T-helper 9 cell (primary cell): Measurements from ENCODE around the gene RPL36A.

ENCODE experiments used
- DNase-seq: peaks from one replicate; pipeline ENCODE4 v3.0.0-alpha.2; 2020

The RPL36A gene

GRCh38 chrX:101393530-101394305, 2.9 kb downstream of the RPL36A start:
- DNase-seq = no peak

GRCh38 chrX:101394372-101394771, 3.6 kb downstream of the RPL36A start:
- DNase-seq = no peak

GRCh38 chrX:101395789-101396188, 5.0 kb downstream of the RPL36A start:
- no peak for DNase-seq

GRCh38 chrX:101397779-101398178, 7.0 kb downstream of the RPL36A start:
- no peak for DNase-seq

- DNase-seq = no peak
Observed at GRCh38 chrX:101398694-101399093, 7.9 kb downstream of the RPL36A start.

GRCh38 chrX:101399825-101400224, 9.0 kb downstream of the RPL36A start:
- no peak for DNase-seq

GRCh38 chrX:101407167-101407747, 16.4 kb downstream of the RPL36A start:
- no peak for DNase-seq

- DNase-seq = peak; percentile 73
Observed at GRCh38 chrX:101407748-101408531, 17.1 kb downstream of the RPL36A start, which contains the start of the genes GLA and HNRNPH2. GLA (minus strand) TSS chrX:101407925; CDS start chrX:101407903, 22 bp downstream. HNRNPH2 (plus strand) TSS chrX:101408222; CDS start chrX:101411989, 3,767 bp downstream.

GRCh38 chrX:101408532-101408841, 17.7 kb downstream of the RPL36A start:
- no peak for DNase-seq

GRCh38 chrX:101409043-101409442, 18.2 kb downstream of the RPL36A start:
- DNase-seq = no peak

GRCh38 chrX:101410461-101410860, 19.6 kb downstream of the RPL36A start:
- no peak for DNase-seq

- no peak for DNase-seq
Observed at GRCh38 chrX:101411984-101412383, 21.2 kb downstream of the RPL36A start.

GRCh38 chrX:101415180-101416145, 24.7 kb downstream of the RPL36A start:
- no peak for DNase-seq

- no peak for DNase-seq
Observed at GRCh38 chrX:101416691-101417090, 25.9 kb downstream of the RPL36A start.

- no peak for DNase-seq
Observed at GRCh38 chrX:101417190-101417589, 26.4 kb downstream of the RPL36A start.

GRCh38 chrX:101417981-101418841, 27.4 kb downstream of the RPL36A start:
- peak; percentile 15 for DNase-seq

- no peak for DNase-seq
Observed at GRCh38 chrX:101419489-101419888, 28.7 kb downstream of the RPL36A start.

- no peak for DNase-seq
Observed at GRCh38 chrX:101427954-101428353, 37.1 kb downstream of the RPL36A start.

- DNase-seq = no peak
Observed at GRCh38 chrX:101429934-101430333, 39.1 kb downstream of the RPL36A start.

- no peak for DNase-seq
Observed at GRCh38 chrX:101430457-101431078, 39.8 kb downstream of the RPL36A start.

GRCh38 chrX:101442085-101442484, 51.3 kb downstream of the RPL36A start:
- no peak for DNase-seq
